ENCODE results near the gene CLMN.

CLMN gene

DNA sequence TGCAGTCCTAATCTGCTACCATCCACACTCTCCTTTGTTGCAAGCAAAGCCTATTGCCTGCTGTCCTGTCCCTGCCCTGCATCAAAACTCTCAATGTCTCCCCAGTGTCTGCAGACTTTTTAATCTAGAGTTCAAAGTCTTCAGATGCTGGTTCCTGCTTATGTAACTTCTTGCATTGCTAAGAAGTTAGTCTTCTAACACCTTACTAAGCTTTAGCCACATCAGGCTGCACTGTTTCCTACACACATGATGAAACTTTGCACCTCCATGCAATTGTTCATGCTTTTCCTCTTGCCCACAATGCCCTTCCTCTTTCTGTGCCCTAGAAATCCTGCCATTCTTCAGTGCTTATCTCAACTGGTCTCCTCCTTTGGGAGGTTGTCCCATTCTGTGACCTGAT lies 146.2 kb downstream of the CLMN start:
- TF ChIP-seq CTCF (IDR thresholded peaks at IDR 0.05; ENCODE audit: low read depth, low read length), result no peak
- H3K4me3 ChIP-seq (ENCODE audit: low read depth, low read length), result no peak overlapping the region

DNA sequence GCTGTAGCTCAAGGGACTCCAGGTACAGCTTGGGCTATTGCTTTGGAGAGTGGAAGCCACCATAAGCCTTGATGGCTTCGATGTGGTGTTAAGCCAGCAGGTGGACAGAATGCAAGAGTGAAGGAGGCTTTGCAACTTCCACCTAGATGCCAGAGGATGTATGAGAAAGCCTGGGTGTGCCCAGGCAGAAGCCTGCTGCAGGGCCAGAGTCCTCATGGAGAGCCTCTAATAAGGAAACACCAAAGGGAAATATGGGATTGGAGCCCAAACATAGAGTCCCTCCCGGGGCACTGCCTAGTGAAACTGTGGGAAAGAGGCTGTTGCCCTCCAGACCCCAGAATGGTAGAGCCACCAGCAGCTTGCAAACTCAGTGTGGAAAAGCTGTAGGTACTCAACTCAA lies 152.5 kb downstream of the CLMN start:
- H3K4me3 ChIP-seq (ENCODE audit: low read depth, low read length), result no peak overlapping the region
- TF ChIP-seq CTCF (IDR thresholded peaks at IDR 0.05; ENCODE audit: low read depth, low read length), result no peak

DNA sequence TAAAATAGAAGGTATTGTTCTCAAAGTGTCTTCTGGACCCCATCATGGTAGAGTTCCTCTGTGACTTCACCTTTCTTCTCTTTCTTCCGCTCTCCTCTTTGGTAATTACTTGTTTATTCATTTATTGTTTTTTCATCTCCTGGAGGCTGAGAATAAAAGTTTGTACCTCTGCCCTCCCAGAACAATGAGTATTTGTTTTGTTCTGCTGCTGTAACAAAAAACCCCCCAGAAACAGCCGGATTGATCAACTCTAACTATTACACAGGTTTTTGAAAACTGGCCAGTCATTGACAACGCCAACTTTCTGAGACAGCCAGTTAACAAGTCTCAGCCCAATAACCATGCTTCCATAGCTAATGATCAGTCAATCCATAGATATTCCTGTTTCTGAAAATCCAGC lies 154.2 kb downstream of the CLMN start:
- no peak for TF ChIP-seq CTCF (IDR thresholded peaks at IDR 0.05; ENCODE audit: low read depth, low read length)
- H3K4me3 ChIP-seq (ENCODE audit: low read depth, low read length), result no peak overlapping the region

DNA sequence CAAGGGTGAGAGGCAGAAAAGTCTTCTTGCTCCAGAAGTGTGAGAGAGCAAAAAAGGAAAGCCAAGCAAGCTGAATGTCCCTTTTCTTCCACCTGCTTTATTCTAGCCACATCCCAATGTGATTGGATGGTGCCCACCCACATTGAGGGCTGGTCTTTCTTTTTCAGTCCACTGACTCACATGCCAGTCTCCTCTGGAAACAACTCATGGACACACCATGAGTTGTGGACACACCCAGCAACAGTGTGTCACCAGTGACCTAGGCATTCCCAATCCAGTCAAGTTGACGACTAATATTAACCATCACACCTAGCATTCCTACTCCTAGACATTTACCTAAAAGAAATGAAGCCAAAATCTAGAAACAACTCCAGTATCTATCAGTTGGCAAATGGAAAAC lies 155.2 kb downstream of the CLMN start:
- H3K4me3 ChIP-seq (ENCODE audit: low read depth, low read length), result no peak overlapping the region
- TF ChIP-seq CTCF (IDR thresholded peaks at IDR 0.05; ENCODE audit: low read depth, low read length), result no peak

- TF ChIP-seq CTCF (IDR thresholded peaks at IDR 0.05; ENCODE audit: low read depth, low read length), result no peak
- H3K4me3 ChIP-seq (ENCODE audit: low read depth, low read length), result no peak overlapping the region
Observed at GRCh38 chr14:95163666-95164065, 156.0 kb downstream of the CLMN start.

DNA sequence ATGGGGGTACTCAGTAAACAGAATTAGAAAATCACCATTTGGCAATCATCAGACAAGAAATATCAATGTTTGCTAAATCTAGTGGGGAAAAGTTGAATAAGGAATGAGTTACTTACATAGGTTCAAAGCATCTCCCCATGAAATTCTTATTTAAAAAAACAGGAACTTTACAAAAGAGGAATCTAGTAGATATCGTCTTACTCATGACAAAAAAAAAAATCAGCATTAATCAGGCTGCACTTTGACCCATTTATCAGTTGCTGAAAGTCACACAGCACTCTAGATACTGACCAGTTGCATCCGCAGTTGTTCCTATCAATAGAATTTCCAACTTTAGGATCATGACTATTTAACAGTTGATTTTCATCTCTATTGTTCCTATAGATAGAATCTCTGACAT lies 156.6 kb downstream of the CLMN start:
- no peak for TF ChIP-seq CTCF (IDR thresholded peaks at IDR 0.05; ENCODE audit: low read depth, low read length)
- H3K4me3 ChIP-seq (ENCODE audit: low read depth, low read length), result no peak overlapping the region

DNA sequence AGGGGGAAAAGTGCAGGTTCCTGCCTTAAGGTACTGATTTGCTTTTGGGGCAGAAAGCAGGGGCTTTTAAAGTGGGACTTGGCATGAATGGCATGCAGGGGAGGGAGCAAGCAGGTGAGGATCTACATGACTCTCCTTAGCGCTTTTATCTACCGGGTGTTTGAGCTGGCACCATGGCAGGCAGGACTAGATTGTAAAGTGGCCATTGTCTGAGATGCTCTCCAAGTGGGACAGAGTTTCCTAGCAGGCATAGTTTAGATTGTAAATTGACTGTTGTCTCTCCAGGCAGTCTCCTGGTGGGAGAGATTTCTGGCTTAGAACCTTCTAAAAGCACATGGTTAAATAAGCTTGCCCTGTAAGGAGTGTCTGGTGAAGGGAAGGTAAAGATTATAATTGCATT lies 157.1 kb downstream of the CLMN start:
- no peak overlapping the region for H3K4me3 ChIP-seq (ENCODE audit: low read depth, low read length)
- no peak for TF ChIP-seq CTCF (IDR thresholded peaks at IDR 0.05; ENCODE audit: low read depth, low read length)

Data from WI38 (cell line).